Measurements from ENCODE around the gene KICS2.
"Not testable (repeated sequence)": the region's sequence is repeated elsewhere in the genome, so short reads cannot be mapped to it uniquely, and the experiment has no call there.

The KICS2 gene

DNA sequence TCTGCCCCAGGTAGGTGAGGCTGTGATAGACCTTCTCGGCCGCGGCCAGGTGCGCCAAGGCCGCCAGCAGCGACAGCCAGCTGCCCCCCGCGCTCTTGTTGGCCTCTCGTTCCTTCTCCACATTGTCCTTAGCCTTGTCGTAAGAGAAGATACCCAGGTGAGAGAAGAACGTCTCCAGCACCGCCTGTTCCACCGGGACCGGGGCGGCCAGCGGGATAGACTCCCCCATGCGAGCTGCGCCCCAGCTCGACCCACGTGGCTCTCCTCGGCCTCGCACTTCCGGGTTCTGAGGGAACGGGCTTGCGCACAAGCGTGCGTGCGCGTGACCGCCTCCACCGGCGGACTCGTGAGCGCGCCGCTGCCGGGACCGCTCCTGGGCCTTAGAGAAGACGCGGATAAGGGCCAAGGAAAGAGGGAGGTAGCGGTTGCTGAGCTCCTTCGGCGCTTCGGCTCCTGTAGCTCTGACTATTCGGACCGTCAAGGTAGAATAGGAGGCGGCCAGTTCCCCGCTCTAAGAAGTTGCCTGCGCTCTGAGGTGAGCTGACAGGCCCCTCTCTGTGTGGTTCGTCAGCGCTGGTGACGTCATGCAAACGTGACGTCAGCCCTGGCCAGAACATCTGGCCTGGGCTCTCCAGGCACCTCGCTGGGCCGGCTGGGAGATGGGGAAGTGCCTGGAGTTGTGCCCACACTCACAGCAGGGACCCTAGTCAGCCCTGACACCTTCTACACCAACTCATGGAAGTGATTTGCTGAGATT lies at the start of gene KICS2:
KICS2 (minus strand) TSS at position 288 of the 757 bp plus-strand sequence; CDS start at position 229, 59 bp downstream.
- DNase-seq: peak; percentile 94

DNA sequence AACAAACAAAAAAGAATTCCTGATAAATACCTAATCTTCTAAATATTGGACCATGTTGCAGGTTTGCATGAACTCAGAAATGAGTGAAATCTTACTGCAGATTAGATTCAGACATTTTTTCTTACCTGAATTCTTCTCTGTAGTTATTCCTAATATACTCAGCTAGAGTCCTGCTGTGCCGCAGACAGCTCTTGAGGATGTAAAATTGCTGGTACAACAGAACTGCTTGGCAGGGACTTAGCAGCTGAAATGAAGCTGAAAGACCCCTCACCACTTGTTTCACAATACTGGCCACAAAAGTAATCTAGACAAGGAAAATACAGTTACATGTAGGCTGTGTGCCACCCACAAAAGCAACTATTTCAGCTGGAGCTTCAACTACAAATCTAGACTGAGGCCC lies 48.3 kb upstream of the KICS2 start:
- DNase-seq: no peak

DNA sequence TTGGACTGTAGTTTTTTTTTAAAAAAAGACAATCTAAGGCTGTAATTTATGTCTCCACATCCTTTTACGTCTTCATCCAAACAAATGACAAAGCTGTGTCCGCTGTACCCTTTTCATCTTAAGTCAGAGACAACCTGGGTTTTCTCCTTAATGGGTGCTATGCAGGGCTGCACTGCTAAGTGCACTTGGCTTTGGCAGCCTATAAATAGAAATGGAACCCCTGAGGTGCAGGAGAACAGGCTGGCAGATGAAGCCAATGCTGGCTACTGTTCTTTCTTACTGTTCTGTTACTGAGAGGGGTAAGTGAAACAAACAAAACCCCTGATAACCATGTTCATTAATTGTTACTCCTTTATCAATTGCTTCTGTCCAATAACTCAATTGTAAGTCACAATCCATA lies 47.1 kb upstream of the KICS2 start:
- no peak for DNase-seq

DNA sequence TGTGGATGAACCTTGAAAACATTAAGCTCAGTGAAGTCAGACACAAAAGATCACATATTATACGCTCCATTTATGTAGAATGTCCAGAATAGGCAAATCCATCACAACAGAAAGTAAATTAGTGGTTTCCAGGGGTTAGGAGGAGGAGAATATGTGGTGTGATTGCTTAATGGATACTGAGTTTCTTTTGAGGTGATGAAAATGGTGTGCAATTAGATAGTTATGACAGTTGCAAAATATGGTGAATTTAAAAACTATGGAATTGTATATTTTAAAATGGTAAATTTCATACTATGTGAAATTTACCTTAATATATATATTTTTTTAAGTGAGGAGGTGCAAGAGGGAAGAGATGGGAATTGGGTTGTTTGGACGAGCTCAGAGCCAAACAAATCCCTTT lies 46.3 kb upstream of the KICS2 start:
- no peak for DNase-seq

DNA sequence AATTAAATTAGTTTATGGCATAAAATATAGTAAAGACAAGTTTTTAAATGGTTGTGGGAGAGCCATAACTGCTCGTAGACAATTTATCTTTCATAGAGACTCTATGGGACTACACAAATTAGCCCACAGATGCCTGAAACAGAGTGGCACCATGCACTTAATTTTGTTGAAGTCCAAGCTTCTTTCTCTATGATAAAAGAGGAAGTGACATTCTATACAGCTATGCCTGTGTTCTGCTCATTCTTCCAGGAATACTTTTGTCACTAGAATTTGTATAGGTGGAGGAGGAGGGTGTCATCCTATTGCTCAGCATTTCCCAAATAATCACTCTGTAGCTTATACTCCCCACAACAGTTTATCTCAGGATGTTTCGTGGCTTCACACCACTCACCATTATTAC lies 43.7 kb upstream of the KICS2 start:
- DNase-seq: peak; percentile 49

DNA sequence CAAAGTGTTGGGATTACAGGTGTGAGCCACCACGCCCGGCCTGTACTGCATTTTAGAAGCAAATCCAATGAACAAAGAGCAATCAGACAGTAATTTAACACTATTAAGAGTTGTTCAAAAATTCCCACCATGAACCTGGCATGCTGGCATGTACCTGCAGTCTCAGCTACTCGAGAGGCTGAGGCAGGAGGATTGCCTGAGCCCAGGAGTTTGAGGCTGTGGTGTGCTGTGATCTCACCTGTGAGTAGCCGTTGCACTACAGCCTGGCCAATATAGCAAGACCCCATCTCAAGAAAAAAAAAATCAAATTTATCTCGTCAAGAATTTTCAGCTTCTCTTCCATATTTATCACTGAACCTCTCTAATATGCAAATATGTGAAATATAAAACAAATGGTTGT lies 39.7 kb upstream of the KICS2 start:
- no peak for DNase-seq

DNA sequence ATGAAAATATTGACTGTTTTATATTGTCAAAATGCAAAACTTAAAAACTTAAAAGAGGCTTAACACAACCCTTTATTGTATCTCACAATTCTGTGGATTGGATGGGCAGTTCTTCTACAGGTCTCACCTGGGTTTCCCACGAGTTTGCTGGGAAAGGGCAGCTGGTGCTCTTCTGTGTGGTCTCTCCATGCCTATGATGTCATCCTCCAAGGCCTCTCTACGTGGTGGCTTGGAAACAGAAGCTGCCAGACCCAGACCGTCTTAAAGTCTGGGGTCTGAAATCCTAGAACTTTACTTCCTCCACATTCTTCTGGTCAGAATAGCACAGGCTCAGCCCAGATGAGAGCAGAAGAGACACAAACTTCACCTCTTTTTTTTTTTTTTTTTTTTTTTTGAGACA lies 36.5 kb upstream of the KICS2 start:
- DNase-seq: no peak

DNA sequence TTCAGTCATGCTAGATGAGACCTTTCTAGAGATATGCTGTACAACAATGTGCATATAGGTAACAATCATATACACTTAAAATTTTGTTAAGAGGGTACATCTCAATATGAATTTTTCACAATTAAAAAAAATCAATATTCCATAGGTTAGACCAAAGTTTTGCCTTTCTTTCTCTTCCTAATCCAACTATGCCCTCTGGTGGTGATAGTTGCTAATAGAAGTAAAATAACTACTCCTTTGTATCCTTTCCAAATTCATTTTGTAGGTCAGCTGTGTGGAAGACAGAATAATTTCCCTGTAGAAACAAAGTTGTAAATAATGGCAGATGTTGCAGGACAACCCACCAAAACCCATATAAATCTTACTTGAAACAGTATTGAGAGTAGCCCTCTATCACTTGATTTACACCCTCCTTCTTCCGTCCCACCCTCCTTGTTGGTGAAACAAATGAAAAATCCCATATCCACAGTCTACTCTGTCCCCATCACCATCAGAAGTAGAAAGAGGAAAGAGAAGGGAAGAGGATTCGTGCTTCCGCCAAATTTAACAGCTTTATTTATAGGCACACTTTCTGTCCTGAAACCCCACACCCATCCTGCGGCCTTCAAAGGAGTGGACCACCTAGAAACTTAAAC lies 34.2 kb upstream of the KICS2 start:
- DNase-seq: peak; percentile 76

DNA sequence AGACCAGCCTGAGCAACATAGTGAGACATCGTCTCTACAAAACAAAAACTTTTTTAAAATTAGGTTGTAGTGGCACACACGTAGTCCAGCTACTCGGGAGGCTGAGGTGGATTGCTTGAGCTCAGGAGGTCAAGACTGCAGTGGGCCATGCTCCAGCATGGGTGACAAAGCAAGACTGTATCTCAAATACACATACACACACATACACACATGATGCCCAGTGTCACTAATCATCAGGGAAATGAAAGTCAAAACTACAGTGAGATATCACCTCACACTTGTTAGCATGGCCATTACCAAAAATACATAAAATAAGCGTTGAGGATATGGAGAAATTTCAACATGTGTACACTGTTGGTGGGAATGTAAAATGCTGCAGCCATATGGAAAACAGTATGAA lies 33.2 kb upstream of the KICS2 start:
- peak; percentile 9 for DNase-seq

DNA sequence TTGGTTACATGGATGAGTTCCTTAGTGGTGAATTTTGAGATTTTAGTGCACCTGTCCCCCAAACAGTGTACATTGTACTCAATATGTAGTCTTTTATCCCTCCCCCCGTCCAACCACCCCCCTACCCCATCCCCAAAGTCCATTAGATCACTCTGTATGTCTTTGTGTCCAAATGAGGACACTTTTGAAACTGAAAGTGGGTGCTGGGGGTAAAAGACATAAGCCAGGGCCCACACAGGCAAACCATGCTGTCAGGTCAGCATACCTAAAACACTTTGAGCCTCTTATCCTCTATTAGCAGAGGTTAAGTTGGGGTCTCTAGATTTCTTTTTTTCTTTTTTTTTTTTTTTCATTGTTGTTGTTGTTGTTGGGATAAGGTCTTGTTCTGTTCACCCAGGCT lies 31.3 kb upstream of the KICS2 start:
- no peak for DNase-seq

DNA sequence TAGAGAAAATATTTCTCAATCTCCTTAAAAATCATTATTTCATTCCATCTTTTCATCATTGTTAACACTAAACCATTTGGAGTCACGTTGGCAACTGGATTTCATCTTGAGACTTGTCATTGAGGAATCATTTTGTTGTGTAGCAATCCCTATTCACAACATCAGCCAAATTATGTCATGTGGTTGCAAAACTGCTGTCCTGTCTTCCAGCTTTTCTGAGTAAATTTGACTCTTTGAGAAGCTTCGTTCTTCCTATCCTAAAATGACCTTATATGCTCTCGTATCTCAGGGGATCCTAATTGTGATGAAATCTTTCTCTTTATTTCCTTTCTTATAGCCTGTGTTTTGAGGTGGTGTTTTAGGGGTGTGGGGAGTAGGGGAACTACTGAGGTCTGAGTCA lies 30.6 kb upstream of the KICS2 start:
- DNase-seq: peak; percentile 24

DNA sequence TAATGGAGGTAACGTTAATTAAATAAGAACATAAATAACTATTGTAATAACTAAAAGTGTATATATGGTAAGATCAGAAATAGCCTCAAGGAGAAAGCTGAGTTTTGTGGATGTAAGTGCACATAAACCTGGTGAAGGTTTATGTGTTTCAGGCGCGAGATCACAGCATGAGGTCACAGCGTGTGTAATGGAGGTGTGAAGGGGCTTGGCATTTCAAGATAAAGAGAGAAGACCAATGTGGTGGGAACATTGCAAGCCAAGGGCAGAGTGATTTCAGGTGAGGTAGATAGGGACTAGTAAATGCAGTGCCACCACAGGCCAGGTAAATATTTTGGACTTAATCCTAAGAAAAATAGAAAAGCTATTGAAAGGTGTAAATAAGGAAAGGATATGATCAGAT lies 21.7 kb upstream of the KICS2 start:
- DNase-seq: no peak

DNA sequence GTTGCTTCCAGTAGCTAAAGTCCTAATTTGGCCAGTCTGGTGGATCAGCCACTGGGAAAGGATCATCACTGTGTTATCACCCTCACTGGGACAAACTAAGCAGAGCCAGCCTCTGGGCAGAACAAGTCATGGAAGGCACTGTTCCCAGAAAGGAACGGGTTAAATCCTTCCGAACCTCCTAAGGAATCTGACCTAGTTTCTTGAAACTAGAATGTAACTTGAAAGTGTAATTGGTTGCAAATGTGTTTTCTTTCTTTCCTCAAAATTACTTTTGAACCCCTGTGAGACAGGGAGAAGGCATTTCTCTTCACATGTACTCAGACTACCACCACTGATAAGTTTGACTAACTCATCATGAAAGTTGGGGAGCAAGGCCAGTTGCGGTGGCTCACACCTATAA lies 18.7 kb upstream of the KICS2 start:
- DNase-seq: no peak

DNA sequence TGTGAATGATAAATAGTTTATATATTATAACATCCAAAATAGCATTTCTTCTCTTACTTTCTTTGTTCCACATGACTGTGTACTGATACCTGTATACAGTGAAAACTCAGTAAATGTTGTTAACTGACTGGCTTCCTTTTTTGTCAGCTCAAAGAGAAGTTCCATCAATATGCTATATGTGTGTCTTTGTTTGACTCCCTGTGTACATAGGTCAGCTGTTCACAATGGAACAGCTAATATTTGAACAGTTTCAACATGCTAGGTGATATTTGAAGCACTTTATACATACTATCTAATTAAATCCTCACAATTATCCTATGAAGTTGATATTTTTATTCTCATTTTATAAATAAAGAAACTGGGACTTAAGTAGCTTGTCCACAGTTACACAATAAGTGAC lies 15.3 kb upstream of the KICS2 start:
- no peak for DNase-seq

DNA sequence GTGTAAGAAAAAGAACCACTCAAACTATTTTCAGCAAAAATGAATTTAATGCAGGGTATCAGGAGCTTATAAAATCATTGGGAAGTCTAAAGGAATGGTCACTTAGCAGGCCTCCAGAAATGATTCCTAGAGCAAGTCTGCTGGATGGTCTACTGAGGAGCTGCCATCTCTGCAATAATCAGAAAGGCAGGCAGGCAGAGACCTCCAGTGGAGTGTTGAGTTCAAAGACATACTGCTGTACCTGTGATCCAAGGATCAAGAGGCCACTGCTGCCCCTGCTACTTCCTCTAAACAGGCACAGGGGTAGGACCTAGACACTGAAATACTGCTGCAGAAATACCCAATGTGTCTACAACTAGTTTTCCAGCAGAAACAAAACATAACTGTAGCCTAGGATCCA lies 14.5 kb upstream of the KICS2 start:
- peak; percentile 4 for DNase-seq

DNA sequence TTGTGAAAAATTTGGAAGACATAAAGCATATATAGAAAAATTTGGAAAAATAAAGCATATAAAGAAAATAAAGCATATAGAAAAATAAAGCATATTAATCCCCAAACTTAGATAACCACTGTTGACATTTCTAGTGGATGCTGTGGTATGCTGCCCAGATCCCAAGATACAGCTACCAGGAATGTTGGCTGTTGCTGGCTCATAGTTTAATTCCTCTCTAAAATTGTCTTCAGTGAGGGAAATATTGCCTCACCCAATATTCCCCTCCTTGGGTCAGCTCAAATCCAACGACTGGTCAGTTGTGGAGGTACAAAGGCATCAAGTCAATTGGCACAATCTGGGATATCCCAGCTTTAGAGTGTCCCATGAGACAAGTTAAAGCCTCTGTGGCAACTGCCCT lies 10.1 kb upstream of the KICS2 start:
- DNase-seq: no peak

DNA sequence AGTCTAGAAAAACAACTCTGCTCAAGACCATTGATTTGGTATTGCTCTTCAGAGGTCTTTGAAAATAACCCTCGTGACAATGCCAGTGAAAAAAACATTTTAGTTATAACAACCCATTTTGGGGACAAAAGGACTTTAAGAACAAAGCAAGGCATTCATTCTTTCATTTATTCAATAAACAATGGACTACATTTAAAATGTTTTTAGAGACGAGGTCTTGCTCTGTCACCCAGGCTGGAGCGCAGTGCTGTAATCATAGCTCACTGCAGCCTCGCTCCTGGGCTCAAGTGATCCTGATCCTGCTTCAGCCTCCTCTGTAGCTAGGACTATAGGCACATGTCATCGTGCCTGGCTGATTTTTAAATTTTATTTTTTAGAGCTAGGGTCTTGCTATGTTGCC lies 7.7 kb upstream of the KICS2 start:
- no peak for DNase-seq

DNA sequence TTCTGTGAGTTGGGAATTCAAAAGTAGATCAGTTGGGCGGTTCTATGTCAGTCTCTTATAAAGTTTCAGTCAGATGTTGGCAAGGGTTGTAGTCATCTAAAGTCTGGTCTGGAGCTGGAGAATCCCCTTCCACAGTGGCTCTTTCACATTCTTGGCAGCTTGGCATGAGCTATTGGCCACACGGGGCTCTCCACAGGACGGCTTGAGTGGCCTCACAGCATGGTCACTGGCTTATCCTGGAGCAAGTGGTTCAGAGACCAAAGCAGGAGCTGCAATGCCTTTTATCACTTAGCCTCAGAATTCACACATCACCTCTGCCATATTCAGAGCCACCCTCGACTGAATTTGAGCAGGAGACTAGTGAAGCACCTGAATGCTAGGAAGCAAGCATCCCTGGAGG lies 7.1 kb upstream of the KICS2 start:
- DNase-seq: no peak

DNA sequence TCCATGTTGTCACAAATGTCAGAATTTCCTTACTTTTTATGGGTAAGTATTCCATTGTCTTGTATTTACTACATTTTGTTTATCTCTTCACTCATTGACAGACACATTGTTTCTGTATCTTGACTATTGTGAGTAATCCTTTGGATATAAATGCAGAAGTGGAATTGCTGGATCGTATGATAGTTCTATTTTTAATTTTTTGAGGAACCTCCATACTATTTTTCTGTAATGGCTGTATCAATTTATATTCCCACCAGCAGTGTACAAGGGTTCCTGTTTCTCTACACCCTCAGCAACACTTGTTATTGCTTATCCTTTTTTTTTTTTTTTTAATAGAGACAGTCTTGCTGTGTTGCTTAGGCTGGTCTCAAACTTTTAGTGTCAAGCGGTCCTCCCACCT lies 3.5 kb upstream of the KICS2 start:
- DNase-seq: no peak

DNA sequence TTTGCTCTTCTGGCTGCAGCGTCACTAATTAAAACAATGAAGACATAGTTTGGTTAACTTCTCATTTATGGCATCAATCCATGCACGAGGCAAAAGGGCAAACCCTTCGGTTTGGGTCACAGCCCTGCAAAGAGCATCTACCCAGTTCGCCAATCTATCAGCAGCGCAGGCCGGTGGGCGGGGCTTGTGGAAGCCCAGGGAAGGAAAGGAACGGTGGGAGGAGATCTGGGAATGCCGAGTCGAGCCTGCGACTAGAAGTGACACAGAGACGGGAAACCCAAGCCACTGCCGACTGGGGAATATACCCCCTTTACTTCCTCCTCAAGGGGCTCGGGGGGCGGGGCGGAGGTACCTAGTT lies 466 bp downstream of the KICS2 start:
- DNase-seq: peak; percentile 76

DNA sequence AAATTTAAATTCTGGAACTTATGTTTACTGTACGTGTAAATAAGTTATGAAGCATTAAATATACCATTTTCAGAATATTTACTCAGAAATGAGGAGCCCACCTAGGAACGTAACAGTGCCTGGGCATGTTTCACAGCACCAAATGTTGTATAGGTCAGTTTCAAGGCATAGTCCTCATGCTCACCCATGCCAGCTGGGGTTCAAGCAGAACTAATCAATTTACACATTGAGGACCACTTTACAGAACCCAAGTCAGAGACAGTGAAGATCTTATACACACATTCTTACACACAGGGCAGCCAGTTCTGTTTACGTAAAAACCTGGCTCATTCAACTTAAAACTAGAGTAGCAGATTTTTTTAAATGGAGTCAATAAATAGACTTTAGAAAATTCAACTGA lies 2.0 kb downstream of the KICS2 start:
- DNase-seq: peak; percentile 26

DNA sequence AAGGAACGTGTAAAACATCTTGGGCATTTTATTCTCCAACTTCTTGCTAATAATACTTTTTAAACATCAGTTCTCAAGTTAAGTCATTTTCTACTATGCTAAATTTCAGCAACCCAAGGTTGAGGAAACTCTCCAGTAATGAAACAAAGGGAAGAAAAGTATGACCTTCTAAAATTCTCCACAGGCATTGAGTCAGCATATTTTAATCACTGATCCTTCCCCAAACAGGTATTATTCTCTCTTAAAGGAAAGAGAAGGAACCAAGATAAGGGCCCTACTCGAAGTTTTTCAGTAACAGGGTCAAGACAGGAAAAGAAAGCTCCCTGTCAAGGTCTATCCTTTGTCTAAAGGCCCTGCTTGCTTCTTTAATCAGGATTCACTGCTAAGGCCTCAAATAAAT lies 3.0 kb downstream of the KICS2 start:
- DNase-seq: peak; percentile 57

DNA sequence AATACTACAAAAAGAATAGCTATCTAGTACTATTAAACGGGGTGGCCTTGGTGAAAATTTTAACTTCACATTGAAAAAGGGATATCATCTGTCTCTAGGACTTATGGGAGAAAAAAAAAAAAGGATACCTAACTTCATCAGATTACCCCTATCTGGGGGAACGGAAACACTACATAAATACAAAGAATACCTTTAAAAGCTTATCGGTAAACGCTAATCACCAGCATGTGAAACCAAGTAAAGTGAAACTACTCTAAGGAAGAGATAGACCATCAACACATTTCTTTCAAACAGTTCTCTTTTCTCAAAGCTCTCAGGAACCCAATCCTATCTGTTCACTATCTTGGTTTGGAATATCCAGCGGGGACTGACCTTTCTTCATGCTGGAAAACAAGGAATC lies 3.5 kb downstream of the KICS2 start:
- DNase-seq: peak; percentile 68

DNA sequence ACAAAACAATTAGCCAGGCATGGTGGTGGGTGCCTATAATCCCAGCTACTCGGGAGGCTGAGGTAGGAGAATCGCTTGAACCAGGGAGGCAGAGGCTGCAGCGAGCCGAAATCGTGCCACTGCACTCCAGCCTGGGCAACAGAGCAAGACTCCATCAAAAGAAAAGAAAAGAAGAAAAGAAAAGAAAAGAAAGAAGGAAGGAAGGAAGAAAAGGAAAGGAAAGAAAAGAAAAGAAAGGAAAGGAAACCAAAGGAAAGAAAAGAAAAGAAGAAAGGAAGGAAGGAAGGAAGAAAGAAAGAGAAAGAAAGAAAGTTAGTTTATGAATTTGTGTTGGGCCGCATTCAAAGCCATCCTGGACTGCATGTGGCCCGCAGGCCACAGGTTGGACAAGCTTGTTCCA lies 4.5 kb downstream of the KICS2 start:
- DNase-seq: not testable (repeated sequence)

DNA sequence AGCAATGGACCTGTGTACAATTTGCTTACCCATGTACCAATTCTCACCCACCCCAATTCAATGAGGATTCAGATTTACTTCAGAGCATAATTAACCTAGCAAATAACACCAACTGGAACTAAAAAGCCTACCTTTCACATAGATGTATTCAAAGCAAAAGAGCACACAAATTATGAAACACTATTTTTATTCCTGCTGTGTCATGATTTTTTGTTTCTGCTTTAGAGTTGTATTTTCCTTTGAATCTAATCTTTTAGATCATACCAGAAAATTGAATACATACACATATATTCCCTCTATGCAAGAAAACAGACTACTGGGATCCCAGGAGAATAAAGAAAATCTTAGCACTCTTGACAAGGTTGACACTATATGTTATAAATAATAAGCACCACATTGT lies 5.9 kb downstream of the KICS2 start:
- DNase-seq: no peak

Measured in OCI-M1 (cell line).